Measurements from ENCODE around the gene CDC7. TPM values are rescaled to one million over a fixed set of nuclear protein-coding genes. Genes with fewer than 3 reads are reported as not detected.

The CDC7 gene
- polyA plus RNA-seq, 1 of the 3 experiments (the other 2 are of a cell fraction): 2.6 TPM

DNA sequence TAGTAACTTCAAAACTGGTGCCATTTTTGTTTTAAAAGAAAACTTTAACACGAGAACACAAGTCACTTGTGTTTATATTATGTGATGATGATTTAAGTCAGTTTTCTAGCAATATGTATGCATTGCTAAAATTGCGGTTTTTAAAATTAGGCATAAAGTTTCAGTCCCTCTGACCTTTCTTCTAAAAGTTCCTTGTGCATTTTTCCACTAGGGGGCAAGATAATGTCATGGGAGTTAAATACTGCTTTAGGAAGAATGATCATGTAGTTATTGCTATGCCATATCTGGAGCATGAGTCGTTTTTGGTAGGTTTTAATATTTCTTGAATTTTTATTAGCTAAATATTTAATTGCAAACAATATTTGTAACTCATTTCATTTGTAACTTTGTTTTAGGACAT, 10.7 kb downstream of the CDC7 start:
- Histone ChIP-seq H3F3A (replicated peaks; ENCODE audit: insufficient read depth) (no peaks in the 10 kb centered on the region), H3K4me1 (ENCODE audit: control insufficient read depth in 1 of 2, insufficient read depth in 2 of 2, low read depth in 1 of 2, low read length in 1 of 2) (no peaks in the 10 kb centered on the region; a peak in 1 of 4 replicates), H4K20me1 (ENCODE audit: insufficient read depth) (no peaks in the 10 kb centered on the region), H3K79me2 (ENCODE audit: insufficient read depth) (no peaks in the 10 kb centered on the region), H3K36me3 (replicated peaks in 1 of 2; ENCODE audit: control insufficient read depth in 1 of 2, insufficient read depth in 2 of 2, low read length in 1 of 2) (peaks cover 6 to 39% of the 10 kb centered on the region in 2 experiments), H3K9me3 (no peaks in the 10 kb centered on the region), H3K27me3 (ENCODE audit: insufficient read depth) (no peaks in the 10 kb centered on the region), H3K4me2 (no peak overlapping the region), H3K9ac (no peak overlapping the region), H3K27ac (ENCODE audit: low read depth in 2 of 2, low read length in 1 of 2) (no peak overlapping the region), H3K9me2 (no peaks in the 10 kb centered on the region), H3K4me3 (ENCODE audit: low read depth in 2 of 2, low read length in 1 of 2) (no peak overlapping the region), H2AFZ (ENCODE audit: low read depth) (no peak overlapping the region)
- POLR2A ChIA-PET: no interaction called here
- CTCF ChIA-PET: interaction anchor here (0.8 to 5.3 kb wide), 8 partner anchors 9 to 780 kb away, joined by 3 to 37 read pairs (median 6); partner anchors contain the start of gene CDC7
- TF ChIP-seq, protein P1, sequence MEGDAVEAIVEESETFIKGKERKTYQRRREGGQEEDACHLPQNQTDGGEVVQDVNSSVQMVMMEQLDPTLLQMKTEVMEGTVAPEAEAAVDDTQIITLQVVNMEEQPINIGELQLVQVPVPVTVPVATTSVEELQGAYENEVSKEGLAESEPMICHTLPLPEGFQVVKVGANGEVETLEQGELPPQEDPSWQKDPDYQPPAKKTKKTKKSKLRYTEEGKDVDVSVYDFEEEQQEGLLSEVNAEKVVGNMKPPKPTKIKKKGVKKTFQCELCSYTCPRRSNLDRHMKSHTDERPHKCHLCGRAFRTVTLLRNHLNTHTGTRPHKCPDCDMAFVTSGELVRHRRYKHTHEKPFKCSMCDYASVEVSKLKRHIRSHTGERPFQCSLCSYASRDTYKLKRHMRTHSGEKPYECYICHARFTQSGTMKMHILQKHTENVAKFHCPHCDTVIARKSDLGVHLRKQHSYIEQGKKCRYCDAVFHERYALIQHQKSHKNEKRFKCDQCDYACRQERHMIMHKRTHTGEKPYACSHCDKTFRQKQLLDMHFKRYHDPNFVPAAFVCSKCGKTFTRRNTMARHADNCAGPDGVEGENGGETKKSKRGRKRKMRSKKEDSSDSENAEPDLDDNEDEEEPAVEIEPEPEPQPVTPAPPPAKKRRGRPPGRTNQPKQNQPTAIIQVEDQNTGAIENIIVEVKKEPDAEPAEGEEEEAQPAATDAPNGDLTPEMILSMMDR (IDR thresholded peaks at IDR 0.05): peak; percentile 82
- TF ChIP-seq POLR2AphosphoS5 (IDR thresholded peaks at IDR 0.05; ENCODE audit: low read depth, low read length): no peak
- TF ChIP-seq, protein P2, sequence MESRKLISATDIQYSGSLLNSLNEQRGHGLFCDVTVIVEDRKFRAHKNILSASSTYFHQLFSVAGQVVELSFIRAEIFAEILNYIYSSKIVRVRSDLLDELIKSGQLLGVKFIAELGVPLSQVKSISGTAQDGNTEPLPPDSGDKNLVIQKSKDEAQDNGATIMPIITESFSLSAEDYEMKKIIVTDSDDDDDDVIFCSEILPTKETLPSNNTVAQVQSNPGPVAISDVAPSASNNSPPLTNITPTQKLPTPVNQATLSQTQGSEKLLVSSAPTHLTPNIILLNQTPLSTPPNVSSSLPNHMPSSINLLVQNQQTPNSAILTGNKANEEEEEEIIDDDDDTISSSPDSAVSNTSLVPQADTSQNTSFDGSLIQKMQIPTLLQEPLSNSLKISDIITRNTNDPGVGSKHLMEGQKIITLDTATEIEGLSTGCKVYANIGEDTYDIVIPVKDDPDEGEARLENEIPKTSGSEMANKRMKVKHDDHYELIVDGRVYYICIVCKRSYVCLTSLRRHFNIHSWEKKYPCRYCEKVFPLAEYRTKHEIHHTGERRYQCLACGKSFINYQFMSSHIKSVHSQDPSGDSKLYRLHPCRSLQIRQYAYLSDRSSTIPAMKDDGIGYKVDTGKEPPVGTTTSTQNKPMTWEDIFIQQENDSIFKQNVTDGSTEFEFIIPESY (IDR thresholded peaks at IDR 0.05; ENCODE audit: borderline replicate concordance, low read depth): no peak
- no peak for TF ChIP-seq EZH2phosphoT487 (IDR thresholded peaks at IDR 0.05; ENCODE audit: borderline replicate concordance, low read depth)
- no peak for TF ChIP-seq FOXJ3 (CRISPR knock-in tag; IDR thresholded peaks at IDR 0.05)
- TF ChIP-seq, protein P3, sequence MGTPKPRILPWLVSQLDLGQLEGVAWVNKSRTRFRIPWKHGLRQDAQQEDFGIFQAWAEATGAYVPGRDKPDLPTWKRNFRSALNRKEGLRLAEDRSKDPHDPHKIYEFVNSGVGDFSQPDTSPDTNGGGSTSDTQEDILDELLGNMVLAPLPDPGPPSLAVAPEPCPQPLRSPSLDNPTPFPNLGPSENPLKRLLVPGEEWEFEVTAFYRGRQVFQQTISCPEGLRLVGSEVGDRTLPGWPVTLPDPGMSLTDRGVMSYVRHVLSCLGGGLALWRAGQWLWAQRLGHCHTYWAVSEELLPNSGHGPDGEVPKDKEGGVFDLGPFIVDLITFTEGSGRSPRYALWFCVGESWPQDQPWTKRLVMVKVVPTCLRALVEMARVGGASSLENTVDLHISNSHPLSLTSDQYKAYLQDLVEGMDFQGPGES (IDR thresholded peaks at IDR 0.05; ENCODE audit: low read depth, low read length): no peak
- TF ChIP-seq MEF2A (IDR thresholded peaks at IDR 0.05; ENCODE audit: borderline replicate concordance, low read depth): no peak
- TF ChIP-seq GATA2 (CRISPR knock-in tag; IDR thresholded peaks at IDR 0.05): no peak
- TF ChIP-seq EP300 (IDR thresholded peaks at IDR 0.05; ENCODE audit: borderline replicate concordance in 1 of 2, low read depth in 1 of 2, low read length in 1 of 2): no peak
- peak; percentile 73 for TF ChIP-seq RAD21 (IDR thresholded peaks at IDR 0.05; ENCODE audit: low read length)
- TF ChIP-seq, protein P4, sequence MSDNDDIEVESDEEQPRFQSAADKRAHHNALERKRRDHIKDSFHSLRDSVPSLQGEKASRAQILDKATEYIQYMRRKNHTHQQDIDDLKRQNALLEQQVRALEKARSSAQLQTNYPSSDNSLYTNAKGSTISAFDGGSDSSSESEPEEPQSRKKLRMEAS (IDR thresholded peaks at IDR 0.05; ENCODE audit: low read depth): no peak
- peak; percentile 45 for TF ChIP-seq SMC3 (IDR thresholded peaks at IDR 0.05; ENCODE audit: low read depth, low read length)
- TF ChIP-seq NFIC (IDR thresholded peaks at IDR 0.05; ENCODE audit: borderline replicate concordance): no peak
- WGBS (ENCODE audit: low lambda C conversion rate): 43% methylated on average over 3 of the region's 3 CpGs
- DNase-seq: no peak

All from SK-N-SH (cell line).